ENCODE measurements around the gene VSTM1. TPM values are rescaled to one million over a fixed set of nuclear protein-coding genes. Genes with fewer than 3 reads are reported as not detected.

Gene VSTM1
- total RNA-seq, 1 experiment from 2014 or later = not detected

DNA sequence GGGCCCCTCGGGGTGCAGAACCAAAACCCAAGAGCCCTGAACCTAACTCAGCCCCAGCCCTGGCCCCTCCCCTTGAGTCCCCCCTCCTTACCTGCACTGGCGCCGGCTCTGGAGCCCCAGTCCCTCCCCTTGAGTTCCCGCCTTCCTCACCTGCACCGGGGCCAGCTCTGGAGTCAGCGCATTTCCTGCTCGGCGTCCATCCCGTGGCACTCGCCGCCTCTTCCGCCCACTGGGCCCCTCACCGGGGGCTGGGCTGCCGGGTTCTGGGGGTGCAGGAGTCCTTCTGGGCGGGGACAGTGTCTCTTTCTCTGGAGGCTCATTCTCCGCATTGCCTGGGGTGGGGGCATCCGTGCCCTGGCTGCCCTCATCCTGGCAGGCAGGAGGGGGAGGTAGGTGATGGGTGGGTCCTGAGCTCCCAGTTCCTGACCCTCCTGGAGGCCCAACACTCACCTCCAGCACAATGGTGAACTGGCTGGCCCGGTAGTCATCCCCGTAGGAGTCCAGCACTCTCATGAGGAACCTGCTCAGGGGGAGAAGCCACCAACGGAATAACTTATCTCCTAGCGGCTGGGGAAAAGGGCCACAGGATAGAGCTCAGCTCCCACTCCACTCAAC, 44.3 kb upstream of the VSTM1 start (continued):
- TF ChIP-seq NR3C1 (CRISPR knock-in tag; conservative IDR thresholded peaks at IDR 0.05; ENCODE audit: low read depth) (no peak), FOXJ3 (CRISPR knock-in tag; IDR thresholded peaks at IDR 0.05; ENCODE audit: borderline replicate concordance) (no peak), TCF7 (CRISPR knock-in tag; IDR thresholded peaks at IDR 0.05; ENCODE audit: low read depth) (no peak)

- TF ChIP-seq MXD4 (CRISPR knock-in tag; IDR thresholded peaks at IDR 0.05; ENCODE audit: borderline replicate concordance) = no peak
- TF ChIP-seq TP53 (CRISPR knock-in tag; IDR thresholded peaks at IDR 0.05) = no peak
- no peak for TF ChIP-seq NR2C2 (CRISPR knock-in tag; IDR thresholded peaks at IDR 0.05)
- TF ChIP-seq AR (CRISPR knock-in tag; IDR thresholded peaks at IDR 0.05) = no peak
- TF ChIP-seq ESRRA (CRISPR knock-in tag; IDR thresholded peaks at IDR 0.05; ENCODE audit: borderline replicate concordance) = no peak
- TF ChIP-seq, protein P1, sequence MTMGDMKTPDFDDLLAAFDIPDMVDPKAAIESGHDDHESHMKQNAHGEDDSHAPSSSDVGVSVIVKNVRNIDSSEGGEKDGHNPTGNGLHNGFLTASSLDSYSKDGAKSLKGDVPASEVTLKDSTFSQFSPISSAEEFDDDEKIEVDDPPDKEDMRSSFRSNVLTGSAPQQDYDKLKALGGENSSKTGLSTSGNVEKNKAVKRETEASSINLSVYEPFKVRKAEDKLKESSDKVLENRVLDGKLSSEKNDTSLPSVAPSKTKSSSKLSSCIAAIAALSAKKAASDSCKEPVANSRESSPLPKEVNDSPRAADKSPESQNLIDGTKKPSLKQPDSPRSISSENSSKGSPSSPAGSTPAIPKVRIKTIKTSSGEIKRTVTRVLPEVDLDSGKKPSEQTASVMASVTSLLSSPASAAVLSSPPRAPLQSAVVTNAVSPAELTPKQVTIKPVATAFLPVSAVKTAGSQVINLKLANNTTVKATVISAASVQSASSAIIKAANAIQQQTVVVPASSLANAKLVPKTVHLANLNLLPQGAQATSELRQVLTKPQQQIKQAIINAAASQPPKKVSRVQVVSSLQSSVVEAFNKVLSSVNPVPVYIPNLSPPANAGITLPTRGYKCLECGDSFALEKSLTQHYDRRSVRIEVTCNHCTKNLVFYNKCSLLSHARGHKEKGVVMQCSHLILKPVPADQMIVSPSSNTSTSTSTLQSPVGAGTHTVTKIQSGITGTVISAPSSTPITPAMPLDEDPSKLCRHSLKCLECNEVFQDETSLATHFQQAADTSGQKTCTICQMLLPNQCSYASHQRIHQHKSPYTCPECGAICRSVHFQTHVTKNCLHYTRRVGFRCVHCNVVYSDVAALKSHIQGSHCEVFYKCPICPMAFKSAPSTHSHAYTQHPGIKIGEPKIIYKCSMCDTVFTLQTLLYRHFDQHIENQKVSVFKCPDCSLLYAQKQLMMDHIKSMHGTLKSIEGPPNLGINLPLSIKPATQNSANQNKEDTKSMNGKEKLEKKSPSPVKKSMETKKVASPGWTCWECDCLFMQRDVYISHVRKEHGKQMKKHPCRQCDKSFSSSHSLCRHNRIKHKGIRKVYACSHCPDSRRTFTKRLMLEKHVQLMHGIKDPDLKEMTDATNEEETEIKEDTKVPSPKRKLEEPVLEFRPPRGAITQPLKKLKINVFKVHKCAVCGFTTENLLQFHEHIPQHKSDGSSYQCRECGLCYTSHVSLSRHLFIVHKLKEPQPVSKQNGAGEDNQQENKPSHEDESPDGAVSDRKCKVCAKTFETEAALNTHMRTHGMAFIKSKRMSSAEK (CRISPR knock-in tag; IDR thresholded peaks at IDR 0.05; ENCODE audit: borderline replicate concordance) = no peak
- no peak for TF ChIP-seq ZNF396 (CRISPR knock-in tag; IDR thresholded peaks at IDR 0.05; ENCODE audit: borderline replicate concordance)
- TF ChIP-seq, protein P2, sequence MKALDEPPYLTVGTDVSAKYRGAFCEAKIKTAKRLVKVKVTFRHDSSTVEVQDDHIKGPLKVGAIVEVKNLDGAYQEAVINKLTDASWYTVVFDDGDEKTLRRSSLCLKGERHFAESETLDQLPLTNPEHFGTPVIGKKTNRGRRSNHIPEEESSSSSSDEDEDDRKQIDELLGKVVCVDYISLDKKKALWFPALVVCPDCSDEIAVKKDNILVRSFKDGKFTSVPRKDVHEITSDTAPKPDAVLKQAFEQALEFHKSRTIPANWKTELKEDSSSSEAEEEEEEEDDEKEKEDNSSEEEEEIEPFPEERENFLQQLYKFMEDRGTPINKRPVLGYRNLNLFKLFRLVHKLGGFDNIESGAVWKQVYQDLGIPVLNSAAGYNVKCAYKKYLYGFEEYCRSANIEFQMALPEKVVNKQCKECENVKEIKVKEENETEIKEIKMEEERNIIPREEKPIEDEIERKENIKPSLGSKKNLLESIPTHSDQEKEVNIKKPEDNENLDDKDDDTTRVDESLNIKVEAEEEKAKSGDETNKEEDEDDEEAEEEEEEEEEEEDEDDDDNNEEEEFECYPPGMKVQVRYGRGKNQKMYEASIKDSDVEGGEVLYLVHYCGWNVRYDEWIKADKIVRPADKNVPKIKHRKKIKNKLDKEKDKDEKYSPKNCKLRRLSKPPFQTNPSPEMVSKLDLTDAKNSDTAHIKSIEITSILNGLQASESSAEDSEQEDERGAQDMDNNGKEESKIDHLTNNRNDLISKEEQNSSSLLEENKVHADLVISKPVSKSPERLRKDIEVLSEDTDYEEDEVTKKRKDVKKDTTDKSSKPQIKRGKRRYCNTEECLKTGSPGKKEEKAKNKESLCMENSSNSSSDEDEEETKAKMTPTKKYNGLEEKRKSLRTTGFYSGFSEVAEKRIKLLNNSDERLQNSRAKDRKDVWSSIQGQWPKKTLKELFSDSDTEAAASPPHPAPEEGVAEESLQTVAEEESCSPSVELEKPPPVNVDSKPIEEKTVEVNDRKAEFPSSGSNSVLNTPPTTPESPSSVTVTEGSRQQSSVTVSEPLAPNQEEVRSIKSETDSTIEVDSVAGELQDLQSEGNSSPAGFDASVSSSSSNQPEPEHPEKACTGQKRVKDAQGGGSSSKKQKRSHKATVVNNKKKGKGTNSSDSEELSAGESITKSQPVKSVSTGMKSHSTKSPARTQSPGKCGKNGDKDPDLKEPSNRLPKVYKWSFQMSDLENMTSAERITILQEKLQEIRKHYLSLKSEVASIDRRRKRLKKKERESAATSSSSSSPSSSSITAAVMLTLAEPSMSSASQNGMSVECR (CRISPR knock-in tag; IDR thresholded peaks at IDR 0.05; ENCODE audit: borderline replicate concordance) = no peak
- TF ChIP-seq NR1H2 (CRISPR knock-in tag; IDR thresholded peaks at IDR 0.05) = no peak
- TF ChIP-seq ZNF317 (CRISPR knock-in tag; IDR thresholded peaks at IDR 0.05; ENCODE audit: borderline replicate concordance, low read depth) = no peak
- TF ChIP-seq, protein P3, sequence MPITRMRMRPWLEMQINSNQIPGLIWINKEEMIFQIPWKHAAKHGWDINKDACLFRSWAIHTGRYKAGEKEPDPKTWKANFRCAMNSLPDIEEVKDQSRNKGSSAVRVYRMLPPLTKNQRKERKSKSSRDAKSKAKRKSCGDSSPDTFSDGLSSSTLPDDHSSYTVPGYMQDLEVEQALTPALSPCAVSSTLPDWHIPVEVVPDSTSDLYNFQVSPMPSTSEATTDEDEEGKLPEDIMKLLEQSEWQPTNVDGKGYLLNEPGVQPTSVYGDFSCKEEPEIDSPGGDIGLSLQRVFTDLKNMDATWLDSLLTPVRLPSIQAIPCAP (CRISPR knock-in tag; IDR thresholded peaks at IDR 0.05) = no peak
- CTCF ChIA-PET = no interaction called here
- H3K4me3 Mint-ChIP-seq = no peak overlapping the region
- no peaks in the 10 kb centered on the region for H3K27me3 Mint-ChIP-seq (ENCODE audit: low read depth)
- POLR2A ChIA-PET = interaction anchor here (0.5 kb wide), 1 partner anchor 18 kb away, joined by 3 read pairs; no protein-coding TSS in a partner anchor
- H3K27ac Mint-ChIP-seq = no peak overlapping the region
- H3K9me3 Mint-ChIP-seq = no peaks in the 10 kb centered on the region
- peaks cover 48% of the 10 kb centered on the region for H3K36me3 Mint-ChIP-seq
- DNase-seq (ENCODE audit: low spot score) = no peak
- peaks cover 3% of the 10 kb centered on the region for H3K4me1 Mint-ChIP-seq
- no peak for ATAC-seq
Measured at GRCh38 chr19:54106716-54107115, 43.0 kb upstream of the VSTM1 start.
